ENCODE measurements around the gene SUGCT. TPM values are rescaled to one million over a fixed set of nuclear protein-coding genes. Genes with fewer than 3 reads are reported as not detected.
"Not testable (repeated sequence)": the region's sequence is repeated elsewhere in the genome, so short reads cannot be mapped to it uniquely, and the experiment has no call there.

The SUGCT gene
- total RNA-seq, 2 experiments from 2014 or later, result 0.95 to 1.2 TPM

DNA sequence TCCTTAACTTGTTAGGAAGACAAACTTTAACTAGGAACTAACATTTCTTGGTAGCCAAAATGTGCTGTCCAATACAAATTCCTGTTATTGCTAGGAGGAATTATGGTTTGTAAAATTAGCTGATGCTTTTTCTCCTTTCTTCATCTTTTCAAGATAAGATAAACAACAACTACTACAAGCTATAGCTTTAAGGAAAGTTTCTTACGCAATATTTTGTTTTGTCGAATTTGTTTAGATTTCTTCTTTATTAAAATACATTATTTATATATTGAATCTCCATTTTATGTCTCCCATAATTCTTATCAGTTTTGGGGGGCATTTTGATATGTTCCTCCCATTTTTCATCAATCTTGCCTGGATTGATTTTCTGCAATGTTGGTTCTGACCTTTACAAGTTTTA is 277.5 kb downstream of the SUGCT start:
- Histone ChIP-seq H3K4me1 (ENCODE audit: insufficient read depth, low read length) (no peaks in the 10 kb centered on the region), H3K27ac (ENCODE audit: low read depth in 1 of 2, low read length in 2 of 2) (no peak overlapping the region), H3K4me3 (ENCODE audit: low read length) (no peak overlapping the region), H3K27me3 (ENCODE audit: control insufficient read depth in 1 of 2, insufficient read depth in 2 of 2, low read length in 2 of 2) (no peaks in the 10 kb centered on the region), H3K9me3 (ENCODE audit: control insufficient read depth in 1 of 2, insufficient read depth in 1 of 2, low read length in 2 of 2) (peaks cover 0 to 13% of the 10 kb centered on the region in 2 experiments), H3K36me3 (ENCODE audit: insufficient read depth, low read length) (no peaks in the 10 kb centered on the region)
- H3K27ac Mint-ChIP-seq, result no peak overlapping the region
- POLR2A ChIA-PET, result no interaction called here
- no peak for DNase-seq
- ATAC-seq (ENCODE audit: poor library complexity), result no peak
- TF ChIP-seq, protein P1, sequence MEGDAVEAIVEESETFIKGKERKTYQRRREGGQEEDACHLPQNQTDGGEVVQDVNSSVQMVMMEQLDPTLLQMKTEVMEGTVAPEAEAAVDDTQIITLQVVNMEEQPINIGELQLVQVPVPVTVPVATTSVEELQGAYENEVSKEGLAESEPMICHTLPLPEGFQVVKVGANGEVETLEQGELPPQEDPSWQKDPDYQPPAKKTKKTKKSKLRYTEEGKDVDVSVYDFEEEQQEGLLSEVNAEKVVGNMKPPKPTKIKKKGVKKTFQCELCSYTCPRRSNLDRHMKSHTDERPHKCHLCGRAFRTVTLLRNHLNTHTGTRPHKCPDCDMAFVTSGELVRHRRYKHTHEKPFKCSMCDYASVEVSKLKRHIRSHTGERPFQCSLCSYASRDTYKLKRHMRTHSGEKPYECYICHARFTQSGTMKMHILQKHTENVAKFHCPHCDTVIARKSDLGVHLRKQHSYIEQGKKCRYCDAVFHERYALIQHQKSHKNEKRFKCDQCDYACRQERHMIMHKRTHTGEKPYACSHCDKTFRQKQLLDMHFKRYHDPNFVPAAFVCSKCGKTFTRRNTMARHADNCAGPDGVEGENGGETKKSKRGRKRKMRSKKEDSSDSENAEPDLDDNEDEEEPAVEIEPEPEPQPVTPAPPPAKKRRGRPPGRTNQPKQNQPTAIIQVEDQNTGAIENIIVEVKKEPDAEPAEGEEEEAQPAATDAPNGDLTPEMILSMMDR (IDR thresholded peaks at IDR 0.05), result no peak
- no peak overlapping the region for H3K4me3 Mint-ChIP-seq
- no peaks in the 10 kb centered on the region for H3K9me3 Mint-ChIP-seq
- H3K36me3 Mint-ChIP-seq (ENCODE audit: low read depth), result no peaks in the 10 kb centered on the region
- CTCF ChIA-PET, result no interaction called here
- H3K4me1 Mint-ChIP-seq (ENCODE audit: low read depth), result no peaks in the 10 kb centered on the region
- H3K27me3 Mint-ChIP-seq, result no peaks in the 10 kb centered on the region
- intact Hi-C loops (cut with DNase I, micrococcal nuclease), result no loop called here

DNA sequence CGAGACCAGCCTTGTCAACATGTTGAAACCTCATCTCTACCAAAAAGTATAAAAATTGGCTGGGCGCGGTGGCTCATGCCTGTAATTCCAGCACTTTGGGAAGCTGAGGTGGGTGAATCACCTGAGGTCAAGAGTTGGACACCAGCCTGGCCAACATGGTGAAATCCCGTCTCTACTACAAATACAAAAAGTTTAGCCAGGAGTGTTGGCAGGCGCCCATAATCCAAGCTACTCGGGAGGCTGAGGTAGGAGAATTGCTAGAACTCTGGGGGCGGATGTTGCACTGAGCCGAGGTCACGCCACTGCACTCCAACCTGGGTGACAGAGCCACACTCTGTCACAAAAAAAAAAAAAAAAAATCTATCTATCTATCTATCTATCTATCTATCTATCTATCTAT is 279.9 kb downstream of the SUGCT start:
- H3K36me3 ChIP-seq (ENCODE audit: insufficient read depth, low read length); H3K4me1 ChIP-seq (ENCODE audit: insufficient read depth, low read length); H3K4me3 Mint-ChIP-seq; H3K36me3 Mint-ChIP-seq (ENCODE audit: low read depth); DNase-seq; H3K9me3 Mint-ChIP-seq; H3K4me3 ChIP-seq (ENCODE audit: low read length); POLR2A ChIA-PET; intact Hi-C loops (cut with DNase I, micrococcal nuclease); H3K9me3 ChIP-seq (ENCODE audit: control insufficient read depth in 1 of 2, insufficient read depth in 1 of 2, low read length in 2 of 2); H3K27me3 ChIP-seq (ENCODE audit: control insufficient read depth in 1 of 2, insufficient read depth in 2 of 2, low read length in 2 of 2); H3K27ac Mint-ChIP-seq; H3K27me3 Mint-ChIP-seq; ATAC-seq (ENCODE audit: poor library complexity); CTCF ChIA-PET; H3K27ac ChIP-seq (ENCODE audit: low read depth in 1 of 2, low read length in 2 of 2); H3K4me1 Mint-ChIP-seq (ENCODE audit: low read depth): not testable (repeated sequence)

DNA sequence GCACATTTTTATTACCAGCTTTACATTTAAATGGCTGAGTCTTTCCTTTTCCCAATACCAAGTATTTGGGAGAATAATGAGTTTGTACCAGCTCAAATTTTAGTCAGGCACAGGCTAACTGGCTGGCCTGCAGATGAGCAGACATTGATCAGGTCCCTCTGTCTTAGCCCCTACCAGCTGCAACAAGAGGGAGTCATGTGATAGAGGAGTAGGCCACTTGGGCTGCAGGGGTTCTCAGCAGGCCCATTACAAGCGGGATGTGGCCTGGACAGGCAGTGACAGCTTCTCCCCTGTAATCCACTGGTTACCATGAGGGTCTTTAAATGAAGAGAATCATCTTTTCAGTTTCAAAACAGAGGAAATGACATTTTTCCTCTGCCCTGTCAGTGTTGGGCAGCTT is 283.6 kb downstream of the SUGCT start:
- Histone ChIP-seq H3K4me1 (ENCODE audit: insufficient read depth, low read length) (no peaks in the 10 kb centered on the region), H3K4me3 (ENCODE audit: low read length) (no peak overlapping the region), H3K27me3 (ENCODE audit: control insufficient read depth in 1 of 2, insufficient read depth in 2 of 2, low read length in 2 of 2) (no peaks in the 10 kb centered on the region), H3K27ac (ENCODE audit: low read depth in 1 of 2, low read length in 2 of 2) (no peak overlapping the region), H3K36me3 (ENCODE audit: insufficient read depth, low read length) (no peaks in the 10 kb centered on the region), H3K9me3 (ENCODE audit: control insufficient read depth in 1 of 2, insufficient read depth in 1 of 2, low read length in 2 of 2) (peaks cover 0 to 3% of the 10 kb centered on the region in 2 experiments)
- ChIA-PET CTCF (no interaction called here), POLR2A (no interaction called here)
- TF ChIP-seq, protein P1 (IDR thresholded peaks at IDR 0.05), result no peak
- H3K9me3 Mint-ChIP-seq, result no peaks in the 10 kb centered on the region
- H3K27ac Mint-ChIP-seq, result no peak overlapping the region
- no peak for ATAC-seq (ENCODE audit: poor library complexity)
- DNase-seq, result no peak
- no peaks in the 10 kb centered on the region for H3K4me1 Mint-ChIP-seq (ENCODE audit: low read depth)
- no peaks in the 10 kb centered on the region for H3K27me3 Mint-ChIP-seq
- H3K4me3 Mint-ChIP-seq, result no peak overlapping the region
- intact Hi-C loops (cut with DNase I, micrococcal nuclease), result no loop called here
- H3K36me3 Mint-ChIP-seq (ENCODE audit: low read depth), result no peaks in the 10 kb centered on the region

DNA sequence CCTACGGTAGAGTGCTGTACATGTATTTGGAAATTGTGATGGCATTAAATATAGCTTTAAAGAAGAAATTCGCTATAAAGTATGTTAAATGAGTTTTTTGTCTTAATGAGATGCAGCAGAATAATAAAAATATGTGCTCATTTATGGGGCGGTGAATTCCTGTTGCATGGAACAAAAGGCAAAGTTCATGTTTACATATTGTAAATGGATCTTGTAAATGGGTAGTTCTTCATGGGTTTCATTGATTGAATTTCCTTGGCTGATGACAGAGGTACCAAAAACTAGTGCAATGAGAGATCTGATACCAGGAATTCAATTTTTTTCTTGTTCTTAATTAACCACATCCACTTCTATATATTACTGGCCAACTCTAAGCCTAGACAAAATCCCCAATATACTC is 284.2 kb downstream of the SUGCT start:
- Mint-ChIP-seq H3K27me3 (no peaks in the 10 kb centered on the region), H3K4me1 (ENCODE audit: low read depth) (no peaks in the 10 kb centered on the region), H3K4me3 (no peak overlapping the region), H3K36me3 (ENCODE audit: low read depth) (no peaks in the 10 kb centered on the region), H3K9me3 (no peaks in the 10 kb centered on the region), H3K27ac (no peak overlapping the region)
- TF ChIP-seq, protein P1 (IDR thresholded peaks at IDR 0.05), result no peak
- Histone ChIP-seq H3K4me1 (ENCODE audit: insufficient read depth, low read length) (no peaks in the 10 kb centered on the region), H3K36me3 (ENCODE audit: insufficient read depth, low read length) (no peaks in the 10 kb centered on the region), H3K4me3 (ENCODE audit: low read length) (no peak overlapping the region), H3K27ac (ENCODE audit: low read depth in 1 of 2, low read length in 2 of 2) (no peak overlapping the region), H3K27me3 (ENCODE audit: control insufficient read depth in 1 of 2, insufficient read depth in 2 of 2, low read length in 2 of 2) (no peaks in the 10 kb centered on the region), H3K9me3 (ENCODE audit: control insufficient read depth in 1 of 2, insufficient read depth in 1 of 2, low read length in 2 of 2) (peaks cover 0 to 3% of the 10 kb centered on the region in 2 experiments)
- ChIA-PET CTCF (no interaction called here), POLR2A (no interaction called here)
- intact Hi-C loops (cut with DNase I, micrococcal nuclease), result no loop called here
- DNase-seq, result no peak
- no peak for ATAC-seq (ENCODE audit: poor library complexity)
